Tibial artery (tissue), 4 donors: ENCODE measurements around the gene AEBP2.

Experiments used
- DNase-seq, 2 donors: peaks; one replicate each; pipeline ENCODE4 v3.0.0-alpha.2; 2019
- H3K27ac ChIP-seq, 2 donors: fragments of 200-600 bp; sonication (generic) in 1 of 2; 1 replicate in 1 of 2; 2 replicates in 1 of 2; pipeline ENCODE4 v1.5.1; 2018 to 2019; ENCODE audit warnings: mild to moderate bottlenecking in 1 of 2
- H3K27me3 ChIP-seq, 2 donors: fragments of 200-600 bp; sonication (generic) in 1 of 2; one replicate each; pipeline versions ENCODE4 v1.5.1 to v1.6.0; 2016 to 2019
- H3K36me3 ChIP-seq, 3 donors: fragments of 200-600 bp; sonication (generic) in 2 of 3; one replicate each; pipeline ENCODE4 v1.5.1; 2016 to 2019; ENCODE audit warnings: mild to moderate bottlenecking in 2 of 3
- H3K4me1 ChIP-seq, 4 donors: fragments of 200-600 bp; sonication (generic) in 2 of 4; 1 replicate in 3 of 4; 2 replicates in 1 of 4; pipeline ENCODE4 v1.5.1; 2016 to 2019
- H3K4me3 ChIP-seq, 2 donors: fragments of 200-600 bp; sonication (generic) in 1 of 2; 1 replicate in 1 of 2; 2 replicates in 1 of 2; pipeline ENCODE4 v1.5.1; 2018 to 2019; ENCODE audit warnings: mild to moderate bottlenecking in 2 of 2
- H3K9me3 ChIP-seq, 3 donors: fragments of 200-600 bp; sonication (generic) in 1 of 3; one replicate each; pipeline ENCODE4 v1.5.1; 2016 to 2019
- CTCF ChIP-seq, 2 experiments: fragments of 200-600 bp in 1 of 2; fragments of 450-650 bp in 1 of 2; IDR thresholded peaks; one replicate each; pipeline ENCODE4 v1.5.1; 2017 to 2019; ENCODE audit warnings: antibody characterized with exemption in 2 of 2, mild to moderate bottlenecking in 1 of 2, moderate library complexity in 1 of 2
- intact Hi-C: fragments of 100-400 bp; cut with DNase I; formaldehyde crosslinking; loops from one replicate; pipeline ENCODE4 v1.15.0; 2023; ENCODE audit warnings: low total_unique reads

AEBP2 gene

GRCh38 chr12:19528750-19529149 lies 89.5 kb downstream of the AEBP2 start:
- TF ChIP-seq CTCF (IDR thresholded peaks at IDR 0.05), result no peak
- Histone ChIP-seq H3K4me1 (peaks cover 3 to 38% (median 11%) of the 10 kb centered on the region in 4 donors), H3K36me3 (no peaks in the 10 kb centered on the region), H3K4me3 (no peak overlapping the region), H3K27ac (no peak overlapping the region), H3K27me3 (no peaks in the 10 kb centered on the region), H3K9me3 (no peaks in the 10 kb centered on the region)
- DNase-seq, result no peak
- intact Hi-C loops, result no loop called here

GRCh38 chr12:19529951-19530636 lies 90.8 kb downstream of the AEBP2 start:
- H3K36me3 ChIP-seq, result no peaks in the 10 kb centered on the region
- H3K27ac ChIP-seq, result no peak overlapping the region
- peaks cover 3 to 32% (median 11%) of the 10 kb centered on the region in 4 donors for H3K4me1 ChIP-seq
- TF ChIP-seq CTCF (IDR thresholded peaks at IDR 0.05), result no peak
- no peak for DNase-seq
- H3K4me3 ChIP-seq, result no peak overlapping the region
- intact Hi-C loops, result no loop called here
- no peaks in the 10 kb centered on the region for H3K9me3 ChIP-seq
- no peaks in the 10 kb centered on the region for H3K27me3 ChIP-seq

GRCh38 chr12:19530637-19531023 lies 91.3 kb downstream of the AEBP2 start:
- no peak overlapping the region for H3K27ac ChIP-seq
- DNase-seq, result no peak

GRCh38 chr12:19533567-19533966 lies 94.3 kb downstream of the AEBP2 start:
- no peak overlapping the region for H3K4me3 ChIP-seq
- H3K27me3 ChIP-seq, result no peaks in the 10 kb centered on the region
- no peak overlapping the region for H3K27ac ChIP-seq
- TF ChIP-seq CTCF (IDR thresholded peaks at IDR 0.05), result no peak
- intact Hi-C loops, result no loop called here
- H3K36me3 ChIP-seq, result peaks cover 0 to 10% (median 7%) of the 10 kb centered on the region in 3 donors
- H3K9me3 ChIP-seq, result peaks cover 0 to 3% (median 0%) of the 10 kb centered on the region in 3 donors
- peaks cover 3 to 26% (median 11%) of the 10 kb centered on the region in 4 donors for H3K4me1 ChIP-seq
- no peak for DNase-seq

More at GRCh38 chr12:19530637-19531023, 91.3 kb downstream of the AEBP2 start:
- H3K36me3 ChIP-seq, result no peaks in the 10 kb centered on the region
- peaks cover 3 to 26% (median 11%) of the 10 kb centered on the region in 4 donors for H3K4me1 ChIP-seq
- TF ChIP-seq CTCF (IDR thresholded peaks at IDR 0.05), result no peak
- H3K9me3 ChIP-seq, result no peaks in the 10 kb centered on the region
- intact Hi-C loops, result no loop called here
- no peaks in the 10 kb centered on the region for H3K27me3 ChIP-seq
- no peak overlapping the region for H3K4me3 ChIP-seq

GRCh38 chr12:19539071-19539470 lies 99.8 kb downstream of the AEBP2 start:
- H3K36me3 ChIP-seq, result peaks cover 0 to 10% (median 7%) of the 10 kb centered on the region in 3 donors
- no peaks in the 10 kb centered on the region for H3K4me1 ChIP-seq
- intact Hi-C loops, result no loop called here

More at GRCh38 chr12:19539071-19539470, 99.8 kb downstream of the AEBP2 start:
- no peak for TF ChIP-seq CTCF (IDR thresholded peaks at IDR 0.05)
- Histone ChIP-seq H3K4me3 (no peak overlapping the region), H3K9me3 (peaks cover 0 to 3% (median 0%) of the 10 kb centered on the region in 3 donors), H3K27me3 (no peaks in the 10 kb centered on the region), H3K27ac (no peak overlapping the region)
- DNase-seq, result no peak
